ENCODE measurements around the gene EMP2. TPM values are rescaled to one million over a fixed set of nuclear protein-coding genes. Genes with fewer than 3 reads are reported as not detected.

Gene EMP2
- polyA plus RNA-seq, 1 donor = 17.0 TPM

GRCh38 chr16:10619271-10619849 is 39.0 kb upstream of the EMP2 start:
- Histone ChIP-seq H3K27ac (ENCODE audit: low read length) (peak overlapping the region; percentile 29), H3K36me3 (ENCODE audit: control insufficient read depth, insufficient read depth, low read length) (no peaks in the 10 kb centered on the region), H3K27me3 (ENCODE audit: control insufficient read depth, insufficient read depth, low read length) (peaks cover 3% of the 10 kb centered on the region), H3K9me3 (ENCODE audit: control insufficient read depth, low read depth, low read length) (peaks cover 3% of the 10 kb centered on the region), H3K4me1 (ENCODE audit: control insufficient read depth, insufficient read depth, low read length) (peaks cover 21% of the 10 kb centered on the region), H3K4me3 (ENCODE audit: low read length) (peak overlapping the region; percentile 4)
- peak; percentile 64 to 89 for DNase-seq
- no CpG with 5 or more reads among the region's 25 CpGs for WGBS (ENCODE audit: insufficient coverage, low lambda C conversion rate)

- peaks cover 3% of the 10 kb centered on the region for H3K27me3 ChIP-seq (ENCODE audit: control insufficient read depth, insufficient read depth, low read length)
- H3K36me3 ChIP-seq (ENCODE audit: control insufficient read depth, insufficient read depth, low read length) = no peaks in the 10 kb centered on the region
- WGBS (ENCODE audit: insufficient coverage, low lambda C conversion rate) = no CpG with 5 or more reads among the region's 13 CpGs
- no peak for DNase-seq
- peaks cover 3% of the 10 kb centered on the region for H3K9me3 ChIP-seq (ENCODE audit: control insufficient read depth, low read depth, low read length)
- no peak overlapping the region for H3K4me3 ChIP-seq (ENCODE audit: low read length)
- H3K27ac ChIP-seq (ENCODE audit: low read length) = peak overlapping the region; percentile 29
- H3K4me1 ChIP-seq (ENCODE audit: control insufficient read depth, insufficient read depth, low read length) = peaks cover 21% of the 10 kb centered on the region
These were observed 38.4 kb upstream of the EMP2 start for GRCh38 chr16:10618710-10619209.

- Histone ChIP-seq H3K27ac (ENCODE audit: low read length) (no peak overlapping the region), H3K36me3 (ENCODE audit: control insufficient read depth, insufficient read depth, low read length) (no peaks in the 10 kb centered on the region), H3K9me3 (ENCODE audit: control insufficient read depth, low read depth, low read length) (peaks cover 3% of the 10 kb centered on the region), H3K27me3 (ENCODE audit: control insufficient read depth, insufficient read depth, low read length) (peaks cover 3% of the 10 kb centered on the region), H3K4me3 (ENCODE audit: low read length) (no peak overlapping the region), H3K4me1 (ENCODE audit: control insufficient read depth, insufficient read depth, low read length) (peaks cover 21% of the 10 kb centered on the region)
- 76% methylated on average over 4 of the region's 12 CpGs for WGBS (ENCODE audit: insufficient coverage, low lambda C conversion rate)
- DNase-seq = no peak
These were observed 37.4 kb upstream of the EMP2 start for GRCh38 chr16:10617662-10618420.

- Histone ChIP-seq H3K27me3 (ENCODE audit: control insufficient read depth, insufficient read depth, low read length) (peaks cover 3% of the 10 kb centered on the region), H3K27ac (ENCODE audit: low read length) (no peak overlapping the region), H3K4me1 (ENCODE audit: control insufficient read depth, insufficient read depth, low read length) (peaks cover 15% of the 10 kb centered on the region), H3K36me3 (ENCODE audit: control insufficient read depth, insufficient read depth, low read length) (no peaks in the 10 kb centered on the region), H3K9me3 (ENCODE audit: control insufficient read depth, low read depth, low read length) (peaks cover 3% of the 10 kb centered on the region), H3K4me3 (ENCODE audit: low read length) (no peak overlapping the region)
- DNase-seq = peak in 1 of 2 donors; percentile 50
- WGBS (ENCODE audit: insufficient coverage, low lambda C conversion rate) = no CpG with 5 or more reads among the region's 14 CpGs
These were observed 36.6 kb upstream of the EMP2 start for GRCh38 chr16:10616756-10617640.

GRCh38 chr16:10616419-10616755 is 36.0 kb upstream of the EMP2 start:
- DNase-seq = no peak
- peaks cover 13% of the 10 kb centered on the region for H3K4me1 ChIP-seq (ENCODE audit: control insufficient read depth, insufficient read depth, low read length)
- no CpG with 5 or more reads among the region's 6 CpGs for WGBS (ENCODE audit: insufficient coverage, low lambda C conversion rate)
- H3K4me3 ChIP-seq (ENCODE audit: low read length) = no peak overlapping the region
- peaks cover 3% of the 10 kb centered on the region for H3K27me3 ChIP-seq (ENCODE audit: control insufficient read depth, insufficient read depth, low read length)
- peaks cover 3% of the 10 kb centered on the region for H3K9me3 ChIP-seq (ENCODE audit: control insufficient read depth, low read depth, low read length)
- H3K27ac ChIP-seq (ENCODE audit: low read length) = no peak overlapping the region
- H3K36me3 ChIP-seq (ENCODE audit: control insufficient read depth, insufficient read depth, low read length) = no peaks in the 10 kb centered on the region

GRCh38 chr16:10614685-10615084 is 34.3 kb upstream of the EMP2 start:
- H3K27me3 ChIP-seq (ENCODE audit: control insufficient read depth, insufficient read depth, low read length) = peaks cover 3% of the 10 kb centered on the region
- H3K36me3 ChIP-seq (ENCODE audit: control insufficient read depth, insufficient read depth, low read length) = no peaks in the 10 kb centered on the region
- H3K27ac ChIP-seq (ENCODE audit: low read length) = no peak overlapping the region
- no peak for DNase-seq
- H3K4me1 ChIP-seq (ENCODE audit: control insufficient read depth, insufficient read depth, low read length) = peaks cover 12% of the 10 kb centered on the region
- peaks cover 3% of the 10 kb centered on the region for H3K9me3 ChIP-seq (ENCODE audit: control insufficient read depth, low read depth, low read length)
- H3K4me3 ChIP-seq (ENCODE audit: low read length) = no peak overlapping the region

GRCh38 chr16:10613785-10614485 is 33.5 kb upstream of the EMP2 start:
- peaks cover under 1% of the 10 kb centered on the region for H3K27me3 ChIP-seq (ENCODE audit: control insufficient read depth, insufficient read depth, low read length)
- DNase-seq = no peak
- H3K36me3 ChIP-seq (ENCODE audit: control insufficient read depth, insufficient read depth, low read length) = no peaks in the 10 kb centered on the region
- no peak overlapping the region for H3K4me3 ChIP-seq (ENCODE audit: low read length)
- no CpG with 5 or more reads among the region's 6 CpGs for WGBS (ENCODE audit: insufficient coverage, low lambda C conversion rate)
- H3K9me3 ChIP-seq (ENCODE audit: control insufficient read depth, low read depth, low read length) = peaks cover 3% of the 10 kb centered on the region
- H3K4me1 ChIP-seq (ENCODE audit: control insufficient read depth, insufficient read depth, low read length) = peaks cover 7% of the 10 kb centered on the region
- H3K27ac ChIP-seq (ENCODE audit: low read length) = no peak overlapping the region

- H3K4me3 ChIP-seq (ENCODE audit: low read length) = no peak overlapping the region
- H3K4me1 ChIP-seq (ENCODE audit: control insufficient read depth, insufficient read depth, low read length) = peaks cover 5% of the 10 kb centered on the region
- H3K9me3 ChIP-seq (ENCODE audit: control insufficient read depth, low read depth, low read length) = peaks cover 3% of the 10 kb centered on the region
- no peak for DNase-seq
- no peaks in the 10 kb centered on the region for H3K27me3 ChIP-seq (ENCODE audit: control insufficient read depth, insufficient read depth, low read length)
- H3K27ac ChIP-seq (ENCODE audit: low read length) = no peak overlapping the region
- WGBS (ENCODE audit: insufficient coverage, low lambda C conversion rate) = 56% methylated on average over 1 of the region's 6 CpGs
- H3K36me3 ChIP-seq (ENCODE audit: control insufficient read depth, insufficient read depth, low read length) = no peaks in the 10 kb centered on the region
These were observed 32.3 kb upstream of the EMP2 start for GRCh38 chr16:10612649-10613179.

- Histone ChIP-seq H3K4me3 (ENCODE audit: low read length) (no peak overlapping the region), H3K27me3 (ENCODE audit: control insufficient read depth, insufficient read depth, low read length) (no peaks in the 10 kb centered on the region), H3K4me1 (ENCODE audit: control insufficient read depth, insufficient read depth, low read length) (peaks cover under 1% of the 10 kb centered on the region), H3K9me3 (ENCODE audit: control insufficient read depth, low read depth, low read length) (peaks cover 3% of the 10 kb centered on the region), H3K36me3 (ENCODE audit: control insufficient read depth, insufficient read depth, low read length) (no peaks in the 10 kb centered on the region), H3K27ac (ENCODE audit: low read length) (no peak overlapping the region)
- WGBS (ENCODE audit: insufficient coverage, low lambda C conversion rate) = 100% methylated on average over 1 of the region's 6 CpGs
- DNase-seq = no peak
These were observed 31.5 kb upstream of the EMP2 start for GRCh38 chr16:10611825-10612342.
